SK-N-SH (cell line): ENCODE measurements around the gene RASAL2. TPM values are rescaled to one million over a fixed set of nuclear protein-coding genes. Genes with fewer than 3 reads are reported as not detected.

ENCODE experiments used
- CTCF ChIA-PET: fragments of 300-600, 350-600 bp; formaldehyde crosslinking; extraction: SDS; loops from one replicate; lab custom pipeline; 2021; lab: Yijun Ruan, JAX
- POLR2A ChIA-PET: fragments of 350-600 bp; sonication (Branson Sonifier 250); formaldehyde crosslinking; extraction: SDS; loops from one replicate; lab custom pipeline; 2020; ENCODE audit warnings: antibody characterized with exemption, inconsistent platforms; lab: Yijun Ruan, JAX
- DNase-seq: peaks from one replicate; pipeline ENCODE4 v3.0.0; 2012
- H2AFZ ChIP-seq: fragments of 200-600 bp; sonication (generic); 2 replicates; pipeline ENCODE4 v1.8.1; 2016; ENCODE audit warnings: antibody characterized with exemption, mild to moderate bottlenecking, low read depth
- H3F3A ChIP-seq: fragments of 200-600 bp; sonication (generic); replicated peaks from 2 replicates; pipeline ENCODE3; 2016; ENCODE audit warnings: antibody characterized with exemption, mild to moderate bottlenecking; ENCODE audit not compliant: insufficient read depth
- H3K27ac ChIP-seq, 2 experiments: fragments of 200-500 bp in 1 of 2; fragments of 200-600 bp in 1 of 2; sonication (Bioruptor generic) in 1 of 2; sonication (generic), shearing (Covaris generic) in 1 of 2; 2 replicates each; pipeline versions ENCODE4 v1.5.1 to v1.6.1; 2014 to 2016; ENCODE audit warnings: low read depth in 2 of 2, inconsistent platforms in 1 of 2, low read length in 1 of 2, mild to moderate bottlenecking in 1 of 2, mixed read lengths in 1 of 2
- H3K27me3 ChIP-seq: fragments of 200-600 bp; sonication (generic), shearing (Covaris generic); 2 replicates; pipeline ENCODE4 v1.6.1; 2016; ENCODE audit warnings: mixed run types; ENCODE audit not compliant: insufficient read depth
- H3K36me3 ChIP-seq, 2 experiments: fragments of 200-500 bp in 1 of 2; fragments of 200-600 bp in 1 of 2; sonication (Bioruptor generic) in 1 of 2; sonication (generic) in 1 of 2; replicated peaks in 1 of 2; 2 replicates each; pipeline versions ENCODE3 to v1.5.1; 2014 to 2016; ENCODE audit warnings: low read length in 1 of 2, mild to moderate bottlenecking in 1 of 2; ENCODE audit not compliant: insufficient read depth in 2 of 2, control insufficient read depth in 1 of 2
- H3K4me1 ChIP-seq, 2 experiments: fragments of 200-500 bp in 1 of 2; fragments of 200-600 bp in 1 of 2; sonication (Bioruptor generic) in 1 of 2; sonication (generic), shearing (Covaris generic) in 1 of 2; 2 replicates each; pipeline versions ENCODE4 v1.5.1 to v1.6.1; 2014 to 2016; ENCODE audit warnings: low read depth in 1 of 2, low read length in 1 of 2, mixed run types in 1 of 2; ENCODE audit not compliant: insufficient read depth in 2 of 2, control insufficient read depth in 1 of 2
- H3K4me2 ChIP-seq: fragments of 200-600 bp; sonication (generic), shearing (Covaris generic); 2 replicates; pipeline ENCODE4 v1.6.1; 2017; ENCODE audit warnings: mixed run types
- H3K4me3 ChIP-seq, 2 experiments: fragments of 200-500 bp in 1 of 2; fragments of 200-600 bp in 1 of 2; sonication (Bioruptor generic) in 1 of 2; sonication (generic), shearing (Covaris generic) in 1 of 2; 2 replicates each; pipeline versions ENCODE4 v1.5.1 to v1.8.1; 2014 to 2016; ENCODE audit warnings: low read depth in 2 of 2, inconsistent platforms in 1 of 2, low read length in 1 of 2, mild to moderate bottlenecking in 1 of 2, mixed read lengths in 1 of 2, moderate library complexity in 1 of 2
- H3K79me2 ChIP-seq: fragments of 200-600 bp; sonication (generic); 2 replicates; pipeline ENCODE4 v1.8.1; 2017; ENCODE audit warnings: mild to moderate bottlenecking; ENCODE audit not compliant: insufficient read depth
- H3K9ac ChIP-seq: fragments of 200-600 bp; sonication (generic); 2 replicates; pipeline ENCODE4 v1.6.1; 2017; ENCODE audit warnings: mixed run types
- H3K9me2 ChIP-seq: fragments of 200-600 bp; sonication (generic); 2 replicates; pipeline ENCODE4 v1.6.1; 2017; ENCODE audit warnings: mixed run types
- H3K9me3 ChIP-seq: fragments of 200-600 bp; sonication (generic); 2 replicates; pipeline ENCODE4 v1.6.1; 2017; ENCODE audit warnings: mixed run types, mild to moderate bottlenecking, moderate library complexity
- H4K20me1 ChIP-seq: fragments of 200-600 bp; sonication (generic); 2 replicates; pipeline ENCODE4 v1.6.1; 2017; ENCODE audit warnings: mild to moderate bottlenecking, mixed run types; ENCODE audit not compliant: insufficient read depth
- ELF1 ChIP-seq: IDR thresholded peaks from 2 replicates; pipeline ENCODE4 v1.4.0; 2012
- EP300 ChIP-seq, 2 experiments: IDR thresholded peaks; 2 replicates each; pipeline versions ENCODE4 v1.4.0 to v1.6.1; 2012; ENCODE audit warnings: borderline replicate concordance in 1 of 2, low read depth in 1 of 2, low read length in 1 of 2
- FOSL2 ChIP-seq: IDR thresholded peaks from 2 replicates; pipeline ENCODE4 v1.4.0; 2012; ENCODE audit warnings: low read depth, mild to moderate bottlenecking, moderate library complexity, borderline replicate concordance
- FOXJ3 ChIP-seq: sonication (generic); formaldehyde crosslinking; IDR thresholded peaks from 2 replicates; pipeline ENCODE4 v1.5.1; 2020; ENCODE audit warnings: mild to moderate bottlenecking, missing genetic modification reagents
- FOXM1 ChIP-seq: IDR thresholded peaks from 2 replicates; pipeline ENCODE4 v1.4.0; 2012; ENCODE audit warnings: low read depth, mild to moderate bottlenecking
- GABPA ChIP-seq: IDR thresholded peaks from 2 replicates; pipeline ENCODE4 v1.4.0; 2012; ENCODE audit warnings: low read depth, mild to moderate bottlenecking
- GATA2 ChIP-seq: sonication (generic); formaldehyde crosslinking; IDR thresholded peaks from 2 replicates; pipeline ENCODE4 v1.5.0; 2020; ENCODE audit warnings: mild to moderate bottlenecking, missing genetic modification reagents
- JUND ChIP-seq: IDR thresholded peaks from 2 replicates; pipeline ENCODE4 v1.4.0; 2012
- NFIC ChIP-seq: IDR thresholded peaks from 2 replicates; pipeline ENCODE4 v1.4.0; 2012; ENCODE audit warnings: borderline replicate concordance
- RCOR1 ChIP-seq: fragments of 150-350 bp; IDR thresholded peaks from 2 replicates; pipeline ENCODE4 v1.6.1; 2017; ENCODE audit warnings: antibody characterized with exemption, low read length
- RFX5 ChIP-seq: IDR thresholded peaks from 2 replicates; pipeline ENCODE4 v1.6.1; 2012; ENCODE audit warnings: mild to moderate bottlenecking, improper control_type of control experiment, low read length
- SMC3 ChIP-seq: IDR thresholded peaks from 2 replicates; pipeline ENCODE4 v1.6.1; 2012; ENCODE audit warnings: low read depth, low read length, improper control_type of control experiment
- TAF1 ChIP-seq: IDR thresholded peaks from 2 replicates; pipeline ENCODE4 v1.6.1; 2012; ENCODE audit warnings: low read depth, mild to moderate bottlenecking, low read length, moderate library complexity, borderline replicate concordance
- TCF12 ChIP-seq: IDR thresholded peaks from 2 replicates; pipeline ENCODE4 v1.4.0; 2012
- WGBS: methylation state at CpG from one replicate; pipeline ENCODE4 v1.1.6; 2017; ENCODE audit warnings: low lambda C conversion rate; 5-methylcytosine and 5-hydroxymethylcytosine counted together
- polyA plus RNA-seq, 3 experiments: library from polyadenylated mRNA; depleted of rRNA; stranded (reverse); fragments of >200 nt; gene quantifications; 2 replicates each; pipeline ENCODE4 v1.2.3, GENCODE V29; 2012
- TF ChIP-seq, protein P1 (sequence below): IDR thresholded peaks from 2 replicates; pipeline ENCODE4 v1.4.0; 2012; ENCODE audit warnings: low read depth
- TF ChIP-seq, protein P2 (sequence below): IDR thresholded peaks from 2 replicates; pipeline ENCODE4 v1.6.1; 2012; ENCODE audit warnings: mild to moderate bottlenecking, low read depth, low read length, moderate library complexity
- TF ChIP-seq, protein P3 (sequence below): fragments of 200-600 bp; sonication (generic); IDR thresholded peaks from 2 replicates; pipeline ENCODE4 v1.6.1; 2017; ENCODE audit warnings: antibody characterized with exemption, mild to moderate bottlenecking, moderate library complexity

The RASAL2 gene
- polyA plus RNA-seq, 1 of the 3 experiments (the other 2 are of a cell fraction) = 6.9 TPM

DNA sequence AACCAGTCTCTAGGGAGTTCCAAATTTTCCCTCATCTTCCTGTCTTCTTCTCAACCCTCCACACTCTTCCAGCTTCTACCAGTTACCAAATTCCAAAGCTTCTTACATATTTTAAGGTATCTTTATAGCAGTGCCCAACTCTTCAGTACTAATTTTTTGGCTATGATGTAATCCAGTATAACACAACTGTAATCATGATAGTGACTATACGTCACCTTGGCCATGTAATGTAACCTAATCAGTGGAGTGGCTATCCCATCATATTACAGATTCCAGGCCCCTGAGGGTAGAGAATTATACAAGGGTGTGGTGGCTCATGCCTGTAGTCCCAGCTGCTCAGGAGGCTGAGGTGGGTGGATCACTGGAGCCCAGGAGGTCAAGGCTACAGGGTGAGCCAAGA lies 259.6 kb downstream of the RASAL2 start:
- WGBS = 100% methylated on average over 1 of the region's 1 CpG
- POLR2A ChIA-PET = no interaction called here

DNA sequence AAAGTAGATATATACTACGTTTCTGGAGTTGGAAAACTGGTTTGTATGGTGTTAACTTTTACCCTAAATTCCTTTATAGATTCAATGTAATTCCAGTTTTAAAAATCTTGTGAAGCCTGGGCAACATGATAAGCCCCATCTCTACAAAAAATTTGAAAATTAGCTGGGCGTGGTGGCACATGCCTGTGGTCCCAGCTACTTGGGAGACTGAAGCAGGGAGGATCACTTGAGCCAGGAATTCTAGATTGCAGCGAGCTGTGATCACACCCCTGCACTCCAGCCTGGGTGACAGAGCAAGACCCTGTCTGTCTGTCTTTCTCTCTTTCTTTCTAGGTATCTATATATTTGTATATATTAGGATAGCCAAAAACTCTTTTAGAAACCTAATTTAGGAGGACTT lies 260.9 kb downstream of the RASAL2 start:
- Histone ChIP-seq H3K36me3 (no peaks in the 10 kb centered on the region), H2AFZ (no peak overlapping the region), H3K4me3 (no peak overlapping the region), H3K9me3 (no peaks in the 10 kb centered on the region), H3K27ac (no peak overlapping the region), H3F3A (peaks cover 6% of the 10 kb centered on the region), H3K9me2 (no peaks in the 10 kb centered on the region), H3K4me2 (no peak overlapping the region), H3K4me1 (peaks cover 0 to 5% of the 10 kb centered on the region in 2 experiments; a peak in 1 of 4 replicates), H4K20me1 (no peaks in the 10 kb centered on the region), H3K27me3 (no peaks in the 10 kb centered on the region), H3K9ac (no peak overlapping the region), H3K79me2 (peaks cover 3% of the 10 kb centered on the region; the same call in 1 of the 2 replicates)
- 91% methylated on average over 3 of the region's 3 CpGs for WGBS
- CTCF ChIA-PET = interaction anchor here (0.6 kb wide), 1 partner anchor 16 kb away, joined by 3 read pairs; no protein-coding TSS in a partner anchor
- no peak for DNase-seq
- TF ChIP-seq FOSL2 (no peak), TAF1 (no peak), FOXJ3 (CRISPR knock-in tag) (no peak), JUND (no peak), SMC3 (no peak), RFX5 (no peak)
- TF ChIP-seq, protein P1, sequence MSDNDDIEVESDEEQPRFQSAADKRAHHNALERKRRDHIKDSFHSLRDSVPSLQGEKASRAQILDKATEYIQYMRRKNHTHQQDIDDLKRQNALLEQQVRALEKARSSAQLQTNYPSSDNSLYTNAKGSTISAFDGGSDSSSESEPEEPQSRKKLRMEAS = no peak
- TF ChIP-seq, protein P2, sequence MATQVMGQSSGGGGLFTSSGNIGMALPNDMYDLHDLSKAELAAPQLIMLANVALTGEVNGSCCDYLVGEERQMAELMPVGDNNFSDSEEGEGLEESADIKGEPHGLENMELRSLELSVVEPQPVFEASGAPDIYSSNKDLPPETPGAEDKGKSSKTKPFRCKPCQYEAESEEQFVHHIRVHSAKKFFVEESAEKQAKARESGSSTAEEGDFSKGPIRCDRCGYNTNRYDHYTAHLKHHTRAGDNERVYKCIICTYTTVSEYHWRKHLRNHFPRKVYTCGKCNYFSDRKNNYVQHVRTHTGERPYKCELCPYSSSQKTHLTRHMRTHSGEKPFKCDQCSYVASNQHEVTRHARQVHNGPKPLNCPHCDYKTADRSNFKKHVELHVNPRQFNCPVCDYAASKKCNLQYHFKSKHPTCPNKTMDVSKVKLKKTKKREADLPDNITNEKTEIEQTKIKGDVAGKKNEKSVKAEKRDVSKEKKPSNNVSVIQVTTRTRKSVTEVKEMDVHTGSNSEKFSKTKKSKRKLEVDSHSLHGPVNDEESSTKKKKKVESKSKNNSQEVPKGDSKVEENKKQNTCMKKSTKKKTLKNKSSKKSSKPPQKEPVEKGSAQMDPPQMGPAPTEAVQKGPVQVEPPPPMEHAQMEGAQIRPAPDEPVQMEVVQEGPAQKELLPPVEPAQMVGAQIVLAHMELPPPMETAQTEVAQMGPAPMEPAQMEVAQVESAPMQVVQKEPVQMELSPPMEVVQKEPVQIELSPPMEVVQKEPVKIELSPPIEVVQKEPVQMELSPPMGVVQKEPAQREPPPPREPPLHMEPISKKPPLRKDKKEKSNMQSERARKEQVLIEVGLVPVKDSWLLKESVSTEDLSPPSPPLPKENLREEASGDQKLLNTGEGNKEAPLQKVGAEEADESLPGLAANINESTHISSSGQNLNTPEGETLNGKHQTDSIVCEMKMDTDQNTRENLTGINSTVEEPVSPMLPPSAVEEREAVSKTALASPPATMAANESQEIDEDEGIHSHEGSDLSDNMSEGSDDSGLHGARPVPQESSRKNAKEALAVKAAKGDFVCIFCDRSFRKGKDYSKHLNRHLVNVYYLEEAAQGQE = no peak
- POLR2A ChIA-PET = no interaction called here

More for the DNA sequence above, 259.6 kb downstream of the RASAL2 start:
- Histone ChIP-seq H4K20me1 (no peaks in the 10 kb centered on the region), H3K9ac (no peak overlapping the region), H3K79me2 (peaks cover 3% of the 10 kb centered on the region; the same call in 1 of the 2 replicates), H3K4me1 (peaks cover 0 to 4% of the 10 kb centered on the region in 2 experiments; a peak in 1 of 4 replicates), H3K36me3 (no peaks in the 10 kb centered on the region), H3K9me2 (no peaks in the 10 kb centered on the region), H3K9me3 (no peaks in the 10 kb centered on the region), H2AFZ (no peak overlapping the region)
- CTCF ChIA-PET = interaction anchor here (1.4 kb wide), 1 partner anchor 9 kb away, joined by 4 read pairs; no protein-coding TSS in a partner anchor
- no peak for DNase-seq
- no peak for TF ChIP-seq TCF12
- TF ChIP-seq NFIC = no peak
- no peak for TF ChIP-seq FOXM1
- TF ChIP-seq FOSL2 = no peak
- no peak for TF ChIP-seq RCOR1
- no peak for TF ChIP-seq SMC3
- no peak for TF ChIP-seq GATA2 (CRISPR knock-in tag)
- TF ChIP-seq EP300 (IDR thresholded peaks at IDR 0.05; ENCODE audit: borderline replicate concordance in 1 of 2, low read depth in 1 of 2, low read length in 1 of 2) = no peak
- TF ChIP-seq ELF1 = no peak
- TF ChIP-seq, protein P3, sequence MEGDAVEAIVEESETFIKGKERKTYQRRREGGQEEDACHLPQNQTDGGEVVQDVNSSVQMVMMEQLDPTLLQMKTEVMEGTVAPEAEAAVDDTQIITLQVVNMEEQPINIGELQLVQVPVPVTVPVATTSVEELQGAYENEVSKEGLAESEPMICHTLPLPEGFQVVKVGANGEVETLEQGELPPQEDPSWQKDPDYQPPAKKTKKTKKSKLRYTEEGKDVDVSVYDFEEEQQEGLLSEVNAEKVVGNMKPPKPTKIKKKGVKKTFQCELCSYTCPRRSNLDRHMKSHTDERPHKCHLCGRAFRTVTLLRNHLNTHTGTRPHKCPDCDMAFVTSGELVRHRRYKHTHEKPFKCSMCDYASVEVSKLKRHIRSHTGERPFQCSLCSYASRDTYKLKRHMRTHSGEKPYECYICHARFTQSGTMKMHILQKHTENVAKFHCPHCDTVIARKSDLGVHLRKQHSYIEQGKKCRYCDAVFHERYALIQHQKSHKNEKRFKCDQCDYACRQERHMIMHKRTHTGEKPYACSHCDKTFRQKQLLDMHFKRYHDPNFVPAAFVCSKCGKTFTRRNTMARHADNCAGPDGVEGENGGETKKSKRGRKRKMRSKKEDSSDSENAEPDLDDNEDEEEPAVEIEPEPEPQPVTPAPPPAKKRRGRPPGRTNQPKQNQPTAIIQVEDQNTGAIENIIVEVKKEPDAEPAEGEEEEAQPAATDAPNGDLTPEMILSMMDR = no peak
- TF ChIP-seq GABPA = no peak
- TF ChIP-seq, all 33 proteins: peak for 0
- Histone ChIP-seq H3K4me2 (no peak overlapping the region), H3K4me3 (no peak overlapping the region), H3K27me3 (no peaks in the 10 kb centered on the region), H3F3A (peaks cover 6% of the 10 kb centered on the region), H3K27ac (no peak overlapping the region)
